NCI-H1105 treated with DMSO at 0.1 percent for 48 hours (cell line): Measurements from ENCODE around the gene TGFBR1.
"Not testable (repeated sequence)": the region's sequence is repeated elsewhere in the genome, so short reads cannot be mapped to it uniquely, and the experiment has no call there.

Source experiments
- DNase-seq: peaks from one replicate; lab custom pipeline; 2025; lab: John Stamatoyannopoulos, UW

The TGFBR1 gene

GRCh38 chr9:99189887-99190596, 85.1 kb downstream of the TGFBR1 start:
- DNase-seq, result no peak

GRCh38 chr9:99190597-99191283, 85.8 kb downstream of the TGFBR1 start:
- DNase-seq, result no peak

GRCh38 chr9:99192786-99193465, 88.0 kb downstream of the TGFBR1 start:
- DNase-seq, result no peak

GRCh38 chr9:99193466-99193821, 88.5 kb downstream of the TGFBR1 start:
- no peak for DNase-seq

GRCh38 chr9:99196484-99196883, 91.6 kb downstream of the TGFBR1 start:
- DNase-seq, result not testable (repeated sequence)

- no peak for DNase-seq
These were observed 92.3 kb downstream of the TGFBR1 start for GRCh38 chr9:99197124-99197630.

GRCh38 chr9:99197987-99198386, 93.1 kb downstream of the TGFBR1 start:
- DNase-seq, result no peak

- DNase-seq, result no peak
These were observed 95.1 kb downstream of the TGFBR1 start for GRCh38 chr9:99199938-99200539.

- DNase-seq, result no peak
These were observed 96.7 kb downstream of the TGFBR1 start for GRCh38 chr9:99201603-99202002.
